SK-MEL-5 (cell line): ENCODE data around the gene RAB11FIP3. TPM values are rescaled to one million over a fixed set of nuclear protein-coding genes. Genes with fewer than 3 reads are reported as not detected.
A peak's percentile ranks its signal among the peaks of the same experiment; 100 is the strongest.

Experiments
- DNase-seq: peaks from one replicate; pipeline ENCODE4 v3.0.0-alpha.2; 2016; ENCODE audit warnings: low read depth, low spot score
- in situ Hi-C: cut with HindIII; loops from 2 replicates; pipeline ENCODE4 v1.10.0; 2016; ENCODE audit warnings: low sequenced_read_pairs, high pct_unique_total_duplicates, low pct_unique_long_range_greater_than_20kb
- total RNA-seq: library from RNA; depleted of rRNA; stranded (reverse); fragments of >200 nt; shearing (Covaris generic); gene quantifications from 2 replicates; pipeline ENCODE4 v1.2.3, GENCODE V29; 2014

The RAB11FIP3 gene
- total RNA-seq, 1 experiment from 2014 or later = 10.0 TPM

- in situ Hi-C loops = no loop called here
- DNase-seq = no peak
Observed at GRCh38 chr16:543301-544164, 118.1 kb downstream of the RAB11FIP3 start.

- DNase-seq = no peak
- in situ Hi-C loops = no loop called here
Observed at GRCh38 chr16:544517-544916, 119.1 kb downstream of the RAB11FIP3 start.

GRCh38 chr16:546909-547770, 121.7 kb downstream of the RAB11FIP3 start:
- peak; percentile 84 for DNase-seq
- in situ Hi-C loops = no loop called here

GRCh38 chr16:548586-548985, 123.1 kb downstream of the RAB11FIP3 start:
- in situ Hi-C loops = no loop called here
- DNase-seq = no peak

- no peak for DNase-seq
- in situ Hi-C loops = no loop called here
Observed at GRCh38 chr16:549544-550263, 124.3 kb downstream of the RAB11FIP3 start.

GRCh38 chr16:551210-551609, 125.8 kb downstream of the RAB11FIP3 start:
- no peak for DNase-seq
- in situ Hi-C loops = no loop called here

- DNase-seq = no peak
- in situ Hi-C loops = no loop called here
Observed at GRCh38 chr16:552171-552570, 126.7 kb downstream of the RAB11FIP3 start.

GRCh38 chr16:553601-554296, 128.3 kb downstream of the RAB11FIP3 start:
- in situ Hi-C loops = no loop called here
- DNase-seq = no peak

- no peak for DNase-seq
- in situ Hi-C loops = no loop called here
Observed at GRCh38 chr16:554297-554621, 128.8 kb downstream of the RAB11FIP3 start.

- in situ Hi-C loops = no loop called here
- DNase-seq = no peak
Observed at GRCh38 chr16:554640-555365, 129.4 kb downstream of the RAB11FIP3 start.

- in situ Hi-C loops = no loop called here
- no peak for DNase-seq
Observed at GRCh38 chr16:555528-556473, 130.4 kb downstream of the RAB11FIP3 start.

GRCh38 chr16:556474-557173, 131.2 kb downstream of the RAB11FIP3 start:
- in situ Hi-C loops = no loop called here
- no peak for DNase-seq

- no peak for DNase-seq
- in situ Hi-C loops = no loop called here
Observed at GRCh38 chr16:557463-558297, 132.2 kb downstream of the RAB11FIP3 start.

GRCh38 chr16:558298-559020, 133.0 kb downstream of the RAB11FIP3 start:
- in situ Hi-C loops = no loop called here
- DNase-seq = no peak
